T-cell (primary cell): ENCODE results near the gene RINL. TPM values are rescaled to one million over a fixed set of nuclear protein-coding genes. Genes with fewer than 3 reads are reported as not detected.
"Not testable (repeated sequence)": the region's sequence is repeated elsewhere in the genome, so short reads cannot be mapped to it uniquely, and the experiment has no call there.

Experiments used
- ATAC-seq, 4 experiments: fragments of 200-7000 bp in 3 of 4; fragments of 150-1000 bp in 1 of 4; cut with Tn5 transposase; replicated peaks in 1 of 4; 1 replicate in 3 of 4; 2 replicates in 1 of 4; pipeline ENCODE4 v1.10.0; 2021; ENCODE audit warnings: moderate library complexity in 3 of 4, mild to moderate bottlenecking in 2 of 4, moderate number of reproducible peaks in 1 of 4
- CTCF ChIA-PET, 2 donors: fragments of 300-600 bp; sonication (Branson Sonifier 250); formaldehyde crosslinking; loops; one replicate each; lab custom pipeline; 2022; ENCODE audit warnings: antibody characterized with exemption in 2 of 2; lab: Charles Lee
- POLR2A ChIA-PET, 2 donors: fragments of 300-600 bp; sonication (Branson Sonifier 250); formaldehyde crosslinking; loops; one replicate each; lab custom pipeline; 2022; ENCODE audit warnings: antibody characterized with exemption in 2 of 2; lab: Charles Lee
- DNase-seq, 35 experiments: peaks; one replicate each; pipeline versions ENCODE4 v3.0.0 to v3.0.0-alpha.2; 2013 to 2023
- H3K27ac ChIP-seq: one replicate; pipeline ENCODE4 v1.5.1; 2013; ENCODE audit warnings: low read length
- H3K27me3 ChIP-seq, 2 experiments: replicated peaks in 1 of 2; 1 replicate in 1 of 2; 2 replicates in 1 of 2; pipeline versions ENCODE4 v1.6.1 to v1.7.0; 2013; ENCODE audit warnings: low read length in 1 of 2, mixed read lengths in 1 of 2; ENCODE audit not compliant: control insufficient read depth in 2 of 2, insufficient read depth in 2 of 2; ENCODE audit errors: extremely low read depth in 1 of 2
- H3K36me3 ChIP-seq, 2 donors: 1 replicate in 1 of 2; 2 replicates in 1 of 2; pipeline versions ENCODE4 v1.6.1 to v1.7.0; 2013; ENCODE audit warnings: low read length in 1 of 2; ENCODE audit not compliant: control insufficient read depth in 2 of 2, insufficient read depth in 1 of 2; ENCODE audit errors: extremely low read depth in 1 of 2
- H3K4me1 ChIP-seq, 2 experiments: 1 replicate in 1 of 2; 2 replicates in 1 of 2; pipeline versions ENCODE4 v1.6.1 to v1.7.0; 2013; ENCODE audit warnings: low read length in 2 of 2, mixed read lengths in 1 of 2; ENCODE audit not compliant: insufficient read depth in 2 of 2, control insufficient read depth in 1 of 2; ENCODE audit errors: extremely low read depth in 1 of 2
- H3K4me3 ChIP-seq, 2 donors: 1 replicate in 1 of 2; 2 replicates in 1 of 2; pipeline versions ENCODE4 v1.5.1 to v1.7.0; 2013; ENCODE audit warnings: mild to moderate bottlenecking in 2 of 2, low read length in 1 of 2, moderate library complexity in 1 of 2; ENCODE audit not compliant: control insufficient read depth in 1 of 2; ENCODE audit errors: extremely low read depth in 1 of 2
- H3K9me3 ChIP-seq: 2 replicates; pipeline ENCODE4 v1.7.0; 2013
- H3K27ac Mint-ChIP-seq, 2 donors: one replicate each; pipeline ENCODE4 v1.8.0; 2020 to 2021; ENCODE audit warnings: mild to moderate bottlenecking in 2 of 2, mixed read lengths in 2 of 2
- H3K27me3 Mint-ChIP-seq, 2 donors: one replicate each; pipeline ENCODE4 v1.8.0; 2021 to 2022; ENCODE audit warnings: mixed read lengths in 2 of 2
- H3K36me3 Mint-ChIP-seq: one replicate; pipeline ENCODE4 v1.8.0; 2021; ENCODE audit warnings: mixed read lengths
- H3K4me1 Mint-ChIP-seq, 3 donors: one replicate each; pipeline ENCODE4 v1.8.0; 2020 to 2022; ENCODE audit warnings: mixed read lengths in 3 of 3, mild to moderate bottlenecking in 1 of 3
- H3K4me3 Mint-ChIP-seq, 3 donors: one replicate each; pipeline ENCODE4 v1.8.0; 2020 to 2022; ENCODE audit warnings: mild to moderate bottlenecking in 3 of 3, mixed read lengths in 3 of 3, moderate library complexity in 3 of 3
- H3K9me3 Mint-ChIP-seq, 3 donors: one replicate each; pipeline ENCODE4 v1.8.0; 2020 to 2022; ENCODE audit warnings: mixed read lengths in 3 of 3
- WGBS: methylation state at CpG from one replicate; pipeline ENCODE4 v1.1.5; 2013; ENCODE audit warnings: missing lambda C conversion rate; ENCODE audit not compliant: insufficient coverage; 5-methylcytosine and 5-hydroxymethylcytosine counted together
- total RNA-seq, 35 experiments: library from RNA in 6 of 35; stranded (reverse) in 6 of 35; fragments of 120-200 nt in 1 of 35; gene quantifications; one replicate each; pipeline versions ENCODE4 v1.2.1 to v1.2.4 and lab custom pipeline; 2013 to 2026

RINL gene
- total RNA-seq, 5 donors from 2014 or later (not counting 1 experiment from before 2014, with no cell fraction given), result 44.2 to 81.3 (median 71.0) TPM

- H3K27me3 Mint-ChIP-seq, H3K27me3 ChIP-seq, H3K4me3 Mint-ChIP-seq, H3K9me3 ChIP-seq, H3K4me1 ChIP-seq, DNase-seq, POLR2A ChIA-PET, ATAC-seq, H3K27ac Mint-ChIP-seq, H3K27ac ChIP-seq, H3K4me3 ChIP-seq, H3K9me3 Mint-ChIP-seq, CTCF ChIA-PET: not testable (repeated sequence)
- peaks cover 27 to 37% of the 10 kb centered on the region in 2 donors for H3K36me3 ChIP-seq
- Mint-ChIP-seq H3K36me3 (peaks cover 35% of the 10 kb centered on the region), H3K4me1 (peaks cover 31 to 39% (median 33%) of the 10 kb centered on the region in 3 donors)
- WGBS, result 97% methylated on average over 21 of the region's 29 CpGs
These were observed 56.7 kb downstream of the RINL start for GRCh38 chr19:38821230-38821825.

GRCh38 chr19:38819231-38819920 lies 58.7 kb downstream of the RINL start:
- Histone ChIP-seq H3K27me3 (no peaks in the 10 kb centered on the region), H3K9me3 (no peaks in the 10 kb centered on the region), H3K27ac (no peak overlapping the region), H3K4me1 (no peaks in the 10 kb centered on the region), H3K4me3 (no peak overlapping the region), H3K36me3 (peaks cover 37 to 46% of the 10 kb centered on the region in 2 donors)
- no CpG with 5 or more reads among the region's 13 CpGs for WGBS
- no peaks in the 10 kb centered on the region for H3K27me3 Mint-ChIP-seq
- ChIA-PET CTCF (interaction anchor here in 1 of 2 donors (1.3 kb wide), 1 partner anchor 12 kb away, joined by 4 read pairs; the partner anchor contains the start of gene ECH1), POLR2A (interaction anchor here (0.5 to 0.7 kb wide), 2 partner anchors 12 to 312 kb away, joined by 3 to 6 read pairs; partner anchors contain the start of gene ECH1 (in 1 of the 2))
- ATAC-seq, result no peak
- peaks cover 20 to 27% (median 22%) of the 10 kb centered on the region in 3 donors for H3K4me1 Mint-ChIP-seq
- peak overlapping the region in 1 of 2 donors; percentile 11 for H3K27ac Mint-ChIP-seq
- peaks cover 42% of the 10 kb centered on the region for H3K36me3 Mint-ChIP-seq
- H3K9me3 Mint-ChIP-seq, result no peaks in the 10 kb centered on the region
- no peak for DNase-seq
- H3K4me3 Mint-ChIP-seq, result no peak overlapping the region

Other genes starting within 250 kb of the RINL start
- gene ACTN4, start 230.6 kb downstream of the RINL start, total RNA-seq, result 100 to 1,000 TPM in 4 of 5 donors, 10 to 100 TPM in 1; 100.0 to 201 (median 175) TPM
- 10 to 100 TPM in 2 of 5 donors, 1 to 10 TPM in 3; 2.5 to 13.8 (median 8.8) TPM for gene CAPN12, start 133.8 kb downstream of the RINL start, total RNA-seq
- gene LGALS7, start 104.8 kb downstream of the RINL start, total RNA-seq, result not detected
- not detected for gene LGALS7B, start 89.1 kb downstream of the RINL start, total RNA-seq
- 1 to 10 TPM; 3.8 to 8.8 (median 6.6) TPM for gene LGALS4, start 65.3 kb downstream of the RINL start, total RNA-seq
- gene ECH1, start 46.5 kb downstream of the RINL start, total RNA-seq, result 100 to 1,000 TPM in 4 of 5 donors, 10 to 100 TPM in 1; 76.7 to 159 (median 134) TPM
- 100 to 1,000 TPM; 320 to 498 (median 330) TPM for gene HNRNPL, start 28.3 kb downstream of the RINL start, total RNA-seq
- gene SIRT2, start 21.3 kb upstream of the RINL start, total RNA-seq, result 10 to 100 TPM; 50.7 to 67.6 (median 55.6) TPM
- 10 to 100 TPM; 31.9 to 36.8 (median 33.9) TPM for gene NFKBIB, start 21.7 kb upstream of the RINL start, total RNA-seq
- gene CCER2, start 33.9 kb upstream of the RINL start, total RNA-seq, result 1 to 10 TPM; 1.1 to 1.6 (median 1.3) TPM
- gene SARS2, start 52.5 kb upstream of the RINL start, total RNA-seq, result 10 to 100 TPM; 22.0 to 33.5 (median 26.0) TPM
- gene MRPS12, start 52.7 kb upstream of the RINL start, total RNA-seq, result 10 to 100 TPM; 17.3 to 35.1 (median 32.8) TPM
- under 1 TPM in 3 of 5 donors, not detected in 2; 0.18 to 0.46 (median 0.28) TPM for gene FBXO17, start 97.5 kb upstream of the RINL start, total RNA-seq
- under 1 TPM in 3 of 5 donors, not detected in 2; 0.41 to 0.69 (median 0.66) TPM for gene FBXO27, start 154.3 kb upstream of the RINL start, total RNA-seq
- gene ACP7, start 206.1 kb upstream of the RINL start, total RNA-seq, result under 1 TPM in 1 of 5 donors, not detected in 4; 0.19 TPM
- 10 to 100 TPM in 3 of 5 donors, 1 to 10 TPM in 2; 8.6 to 16.8 (median 12.9) TPM for gene PAK4, start 247.5 kb upstream of the RINL start, total RNA-seq